GM19467 (cell line): ENCODE results near the gene DTX3L.
"Not testable (repeated sequence)": the region's sequence is repeated elsewhere in the genome, so short reads cannot be mapped to it uniquely, and the experiment has no call there.

ENCODE experiments used
- ATAC-seq: cut with Tn5 transposase; IDR thresholded peaks from one replicate; pipeline ENCODE4 v1.9.1; 2021; ENCODE audit warnings: mild to moderate bottlenecking, moderate library complexity; ENCODE audit not compliant: unreplicated experiment

DTX3L gene

GRCh38 chr3:122560680-122561079, 3.5 kb upstream of the DTX3L start:
- ATAC-seq: no peak

- no peak for ATAC-seq
These were observed 1.0 kb upstream of the DTX3L start for GRCh38 chr3:122562923-122563716.

- no peak for ATAC-seq
These were observed 467 bp upstream of the DTX3L start for GRCh38 chr3:122563717-122564025.

- ATAC-seq: not testable (repeated sequence)
These were observed 4.0 kb downstream of the DTX3L start for GRCh38 chr3:122568131-122568530.

GRCh38 chr3:122568755-122569154, 4.6 kb downstream of the DTX3L start:
- ATAC-seq: no peak

GRCh38 chr3:122572940-122573412, 8.8 kb downstream of the DTX3L start:
- ATAC-seq: no peak

- peak; percentile 80 for ATAC-seq
These were observed 12.2 kb downstream of the DTX3L start for GRCh38 chr3:122576174-122576940.

- ATAC-seq: no peak
These were observed 13.4 kb downstream of the DTX3L start, which contains the start of gene PARP15 for GRCh38 chr3:122577409-122578031. TSS of gene PARP15 (plus strand) at chr3:122577650. CDS start at chr3:122577668, 18 bp downstream.

GRCh38 chr3:122578069-122578740, 14.1 kb downstream of the DTX3L start:
- no peak for ATAC-seq

GRCh38 chr3:122580470-122580869, 16.3 kb downstream of the DTX3L start:
- no peak for ATAC-seq

GRCh38 chr3:122581622-122582021, 17.5 kb downstream of the DTX3L start:
- ATAC-seq: no peak

- no peak for ATAC-seq
These were observed 18.3 kb downstream of the DTX3L start for GRCh38 chr3:122582390-122582789.

GRCh38 chr3:122586098-122586497, 22.0 kb downstream of the DTX3L start:
- ATAC-seq: no peak

- no peak for ATAC-seq
These were observed 22.8 kb downstream of the DTX3L start for GRCh38 chr3:122586773-122587485.

GRCh38 chr3:122587572-122587971, 23.4 kb downstream of the DTX3L start:
- ATAC-seq: no peak

- ATAC-seq: peak; percentile 56
These were observed 25.2 kb downstream of the DTX3L start for GRCh38 chr3:122589297-122589696.

GRCh38 chr3:122590610-122591009, 26.5 kb downstream of the DTX3L start:
- ATAC-seq: no peak

GRCh38 chr3:122594025-122594424, 29.9 kb downstream of the DTX3L start:
- no peak for ATAC-seq

- no peak for ATAC-seq
These were observed 34.0 kb downstream of the DTX3L start for GRCh38 chr3:122598151-122598550.

GRCh38 chr3:122598556-122598955, 34.4 kb downstream of the DTX3L start:
- ATAC-seq: no peak
